ENCODE results near the gene SYP. TPM values are rescaled to one million over a fixed set of nuclear protein-coding genes. Genes with fewer than 3 reads are reported as not detected.

Gene SYP
- total and polyA plus RNA-seq, 10 of the 15 experiments (the other 5 are each of a cell fraction or from before 2014, with no cell fraction given) = 0.34 to 1.7 (median 0.74) TPM

GRCh38 chrX:49242545-49243066 lies 42.6 kb upstream of the SYP start:
- ChIA-PET RAD21 (ENCODE audit: unreplicated experiment) (no interaction called here), CTCF (no interaction called here), SMC1A (ENCODE audit: uncharacterized antibody, unreplicated experiment) (no interaction called here), POLR2A (no interaction called here)
- H3K9me3 ChIP-seq (replicated peaks; ENCODE audit: control insufficient read depth, insufficient read depth, low read length) = no peaks in the 10 kb centered on the region
- no peak overlapping the region for H3K27ac ChIP-seq (ENCODE audit: control insufficient read depth, insufficient read depth)
- DNase-seq (ENCODE audit: low read depth, low spot score) (no peak), FAIRE-seq (no peak), ATAC-seq (no peak)
- H4K20me1 ChIP-seq (ENCODE audit: control insufficient read depth, insufficient read depth) = no peaks in the 10 kb centered on the region
- H3K36me3 ChIP-seq (ENCODE audit: control insufficient read depth in 2 of 2, insufficient read depth in 2 of 2, low read length in 1 of 2) = no peaks in the 10 kb centered on the region; a peak in 1 of 4 replicates
- TF ChIP-seq TBL1XR1 (IDR thresholded peaks at IDR 0.05; ENCODE audit: low read depth, low read length) = no peak
- TF ChIP-seq, protein P1, sequence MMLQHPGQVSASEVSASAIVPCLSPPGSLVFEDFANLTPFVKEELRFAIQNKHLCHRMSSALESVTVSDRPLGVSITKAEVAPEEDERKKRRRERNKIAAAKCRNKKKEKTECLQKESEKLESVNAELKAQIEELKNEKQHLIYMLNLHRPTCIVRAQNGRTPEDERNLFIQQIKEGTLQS (IDR thresholded peaks at IDR 0.05; ENCODE audit: borderline replicate concordance, extremely low read depth, low read depth, low read length) = no peak
- TF ChIP-seq TCF7 (IDR thresholded peaks at IDR 0.05; ENCODE audit: borderline replicate concordance) = no peak
- no peak for TF ChIP-seq CHD4 (IDR thresholded peaks at IDR 0.05)
- no peak for TF ChIP-seq KDM1A (IDR thresholded peaks at IDR 0.05; ENCODE audit: borderline replicate concordance)
- TF ChIP-seq CEBPB (IDR thresholded peaks at IDR 0.05; ENCODE audit: borderline replicate concordance in 1 of 2, low read depth in 2 of 2, low read length in 2 of 2) = no peak
- no peak for TF ChIP-seq TCF12 (IDR thresholded peaks at IDR 0.05; ENCODE audit: low read depth, low read length)
- TF ChIP-seq ZBED1 (IDR thresholded peaks at IDR 0.05; ENCODE audit: borderline replicate concordance) = no peak
- TF ChIP-seq SRF (IDR thresholded peaks at IDR 0.05; ENCODE audit: low read depth in 2 of 2, low read length in 2 of 2) = no peak
- TF ChIP-seq RAD21 (IDR thresholded peaks at IDR 0.05; ENCODE audit: insufficient read depth, low read depth, low read length) = no peak
- no peak for TF ChIP-seq ZNF274 (IDR thresholded peaks at IDR 0.05; ENCODE audit: insufficient read depth, insufficient read length)
- no peak for TF ChIP-seq KLF5 (IDR thresholded peaks at IDR 0.05; ENCODE audit: partially characterized antibody)
- 72% methylated on average over 12 of the region's 12 CpGs for WGBS (ENCODE audit: insufficient coverage, insufficient replicate concordance, low lambda C conversion rate, missing lambda C conversion rate)
- no peaks in the 10 kb centered on the region for H3K4me1 ChIP-seq (ENCODE audit: control insufficient read depth, insufficient read depth, low read length)
- no peak overlapping the region for H3K4me3 ChIP-seq
- in situ Hi-C loops (cut with MboI) = no loop called here
- no peak overlapping the region for H2AFZ ChIP-seq (ENCODE audit: control insufficient read depth, low read depth, low read length)
- no peaks in the 10 kb centered on the region for H3K79me2 ChIP-seq (ENCODE audit: control insufficient read depth, insufficient read depth, low read length)
- H3K9ac ChIP-seq (ENCODE audit: control insufficient read depth, insufficient read depth, low read length) = no peak overlapping the region
- no peak overlapping the region for H3K4me2 ChIP-seq (ENCODE audit: control insufficient read depth, insufficient read depth)
- no TSS peak for BruUV-seq (replicated peaks)
- H3K27me3 ChIP-seq (replicated peaks in 1 of 2; ENCODE audit: control insufficient read depth in 2 of 2, insufficient read depth in 2 of 2, low read length in 1 of 2) = no peaks in the 10 kb centered on the region
- intact Hi-C loops (cut with micrococcal nuclease; ENCODE audit: unreplicated experiment) = no loop called here

All from GM12878 (cell line).